Hepatocyte (in vitro differentiated cells): Measurements from ENCODE around the gene SYT1.

ENCODE experiments used
- CTCF ChIP-seq: fragments of 200-600 bp; sonication (generic); IDR thresholded peaks from 2 replicates; pipeline ENCODE4 v1.5.1; 2016; ENCODE audit warnings: antibody characterized with exemption, mild to moderate bottlenecking; ENCODE audit not compliant: poor library complexity
- EZH2 ChIP-seq: fragments of 200-600 bp; sonication (generic); IDR thresholded peaks from 2 replicates; pipeline ENCODE4 v1.6.1; 2016; ENCODE audit warnings: antibody characterized with exemption, mild to moderate bottlenecking, borderline replicate concordance

GRCh38 chr12:79115743-79116142, 251.2 kb downstream of the SYT1 start:
- TF ChIP-seq CTCF (no peak), EZH2 (no peak)
